Esophagus muscularis mucosa (tissue), 4 donors: Measurements from ENCODE around the gene HDLBP. TPM values are rescaled to one million over a fixed set of nuclear protein-coding genes. Genes with fewer than 3 reads are reported as not detected.
A peak's percentile ranks its signal among the peaks of the same experiment; 100 is the strongest.

Source experiments
- DNase-seq: peaks from one replicate; pipeline ENCODE4 v3.0.0-alpha.2; 2017; ENCODE audit errors: extremely low spot score
- H3K27ac ChIP-seq, 4 donors: fragments of 200-600 bp; sonication (generic); replicated peaks in 1 of 4; 1 replicate in 3 of 4; 2 replicates in 1 of 4; pipeline ENCODE4 v1.5.1; 2016 to 2019; ENCODE audit warnings: mild to moderate bottlenecking in 1 of 4
- H3K27me3 ChIP-seq, 4 donors: fragments of 200-600 bp; sonication (generic); one replicate each; pipeline versions ENCODE4 v1.5.1 to v1.6.0; 2016 to 2019
- H3K36me3 ChIP-seq, 4 donors: fragments of 200-600 bp; sonication (generic); one replicate each; pipeline ENCODE4 v1.5.1; 2016 to 2019
- H3K4me1 ChIP-seq, 4 donors: fragments of 200-600 bp; sonication (generic); one replicate each; pipeline ENCODE4 v1.5.1; 2016 to 2019
- H3K4me3 ChIP-seq, 4 donors: fragments of 200-600 bp; sonication (generic); 1 replicate in 2 of 4; 2 replicates in 2 of 4; pipeline ENCODE4 v1.5.1; 2016 to 2019; ENCODE audit warnings: mild to moderate bottlenecking in 4 of 4, moderate library complexity in 1 of 4
- H3K9me3 ChIP-seq, 4 donors: fragments of 200-600 bp; sonication (generic); 1 replicate in 3 of 4; 2 replicates in 1 of 4; pipeline ENCODE4 v1.5.1; 2016 to 2019
- EP300 ChIP-seq: sonication (generic); formaldehyde crosslinking; IDR thresholded peaks from one replicate; pipeline ENCODE4 v1.6.1; 2017; ENCODE audit warnings: antibody characterized with exemption
- POLR2A ChIP-seq: fragments of 450-650 bp; IDR thresholded peaks from one replicate; pipeline ENCODE4 v1.6.1; 2017; ENCODE audit warnings: antibody characterized with exemption, moderate library complexity, mild to moderate bottlenecking, low read depth
- POLR2AphosphoS5 ChIP-seq, 2 donors: sonication (generic); formaldehyde crosslinking; IDR thresholded peaks; one replicate each; pipeline ENCODE4 v1.6.1; 2017; ENCODE audit warnings: antibody characterized with exemption in 2 of 2
- WGBS: methylation state at CpG from one replicate; pipeline ENCODE4 v1.1.5; 2018; 5-methylcytosine and 5-hydroxymethylcytosine counted together
- intact Hi-C: fragments of 100-400 bp; cut with DNase I; formaldehyde crosslinking; loops from one replicate; pipeline ENCODE4 v1.15.1; 2023
- total RNA-seq, 4 donors: library from RNA; depleted of rRNA; stranded (reverse); fragments of >200 nt; gene quantifications; one replicate each; pipeline versions ENCODE4 v1.1.0 to v1.2.1, GENCODE V29; 2016
- TF ChIP-seq, protein P1 (sequence below), 3 experiments: fragments of 200-600 bp in 2 of 3; fragments of 450-650 bp in 1 of 3; sonication (generic) in 2 of 3; IDR thresholded peaks; one replicate each; pipeline ENCODE4 v1.5.1; 2017 to 2019; ENCODE audit warnings: antibody characterized with exemption in 3 of 3, mild to moderate bottlenecking in 2 of 3, moderate library complexity in 1 of 3

Gene HDLBP
- total RNA-seq, 4 donors from 2014 or later, result 263 to 479 (median 304) TPM

DNA sequence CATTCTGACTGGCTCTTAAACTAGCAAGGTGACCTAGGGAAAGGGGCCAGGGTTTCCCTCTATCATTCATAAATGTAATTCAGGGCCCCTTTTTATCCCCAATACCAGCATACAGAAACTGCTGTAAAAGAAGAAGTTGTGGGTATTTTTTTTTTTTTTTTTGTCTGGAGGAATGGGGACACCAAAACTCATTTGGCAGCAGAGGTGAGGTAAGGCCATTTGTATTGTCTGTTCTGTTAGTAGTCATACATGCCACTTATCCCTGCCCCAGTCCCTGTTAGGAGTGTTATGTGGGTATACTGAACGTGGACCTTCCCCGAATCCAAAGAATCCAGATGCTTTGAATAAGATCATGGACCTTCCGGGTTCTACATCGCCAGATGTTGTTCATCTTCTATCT, 1.9 kb upstream of the HDLBP start:
- TF ChIP-seq, protein P1, sequence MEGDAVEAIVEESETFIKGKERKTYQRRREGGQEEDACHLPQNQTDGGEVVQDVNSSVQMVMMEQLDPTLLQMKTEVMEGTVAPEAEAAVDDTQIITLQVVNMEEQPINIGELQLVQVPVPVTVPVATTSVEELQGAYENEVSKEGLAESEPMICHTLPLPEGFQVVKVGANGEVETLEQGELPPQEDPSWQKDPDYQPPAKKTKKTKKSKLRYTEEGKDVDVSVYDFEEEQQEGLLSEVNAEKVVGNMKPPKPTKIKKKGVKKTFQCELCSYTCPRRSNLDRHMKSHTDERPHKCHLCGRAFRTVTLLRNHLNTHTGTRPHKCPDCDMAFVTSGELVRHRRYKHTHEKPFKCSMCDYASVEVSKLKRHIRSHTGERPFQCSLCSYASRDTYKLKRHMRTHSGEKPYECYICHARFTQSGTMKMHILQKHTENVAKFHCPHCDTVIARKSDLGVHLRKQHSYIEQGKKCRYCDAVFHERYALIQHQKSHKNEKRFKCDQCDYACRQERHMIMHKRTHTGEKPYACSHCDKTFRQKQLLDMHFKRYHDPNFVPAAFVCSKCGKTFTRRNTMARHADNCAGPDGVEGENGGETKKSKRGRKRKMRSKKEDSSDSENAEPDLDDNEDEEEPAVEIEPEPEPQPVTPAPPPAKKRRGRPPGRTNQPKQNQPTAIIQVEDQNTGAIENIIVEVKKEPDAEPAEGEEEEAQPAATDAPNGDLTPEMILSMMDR (IDR thresholded peaks at IDR 0.05), result no peak
- TF ChIP-seq POLR2AphosphoS5 (IDR thresholded peaks at IDR 0.05) (no peak), POLR2A (no peak), EP300 (no peak)
- no peak for DNase-seq
- H3K4me3 ChIP-seq, result peak overlapping the region; percentile 84 to 93 (median 92)
- 43% methylated on average over 4 of the region's 4 CpGs for WGBS
- peak overlapping the region; percentile 94 to 99 (median 97) for H3K27ac ChIP-seq
- no peaks in the 10 kb centered on the region for H3K9me3 ChIP-seq
- H3K4me1 ChIP-seq, result peaks cover 57 to 82% (median 77%) of the 10 kb centered on the region in 4 donors
- H3K27me3 ChIP-seq, result no peaks in the 10 kb centered on the region
- H3K36me3 ChIP-seq, result no peaks in the 10 kb centered on the region
- intact Hi-C loops, result loop anchor here (2.0 to 5.0 kb wide), 2 partner anchors 40 to 47 kb away; partner anchors contain the start of gene FARP2

DNA sequence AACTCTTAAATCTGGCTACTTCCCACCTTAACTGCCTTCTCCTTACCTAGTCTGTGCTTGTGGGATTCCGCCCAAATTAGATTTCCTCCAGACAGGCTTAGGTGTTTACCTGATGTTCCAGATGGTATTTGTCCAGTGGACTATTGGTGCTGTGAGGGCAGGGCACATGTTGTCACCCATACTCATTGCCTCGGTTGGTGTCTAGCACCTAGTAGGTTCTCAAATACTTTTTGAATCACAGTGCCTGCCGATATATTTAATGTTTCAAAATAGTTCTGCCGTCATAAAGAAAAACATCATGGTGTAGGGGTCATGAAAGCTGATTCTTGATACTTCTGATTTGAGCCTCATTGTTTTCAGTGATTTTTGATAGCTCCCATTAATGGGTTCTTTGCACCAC, 1.4 kb upstream of the HDLBP start:
- intact Hi-C loops, result loop anchor here (2.0 to 5.0 kb wide), 2 partner anchors 40 to 46 kb away; partner anchors contain the start of gene FARP2
- peak overlapping the region; percentile 84 to 93 (median 92) for H3K4me3 ChIP-seq
- peaks cover 52 to 77% (median 74%) of the 10 kb centered on the region in 4 donors for H3K4me1 ChIP-seq
- H3K27ac ChIP-seq, result peak overlapping the region; percentile 94 to 99 (median 97)
- no peak for TF ChIP-seq POLR2A
- no peak for TF ChIP-seq POLR2AphosphoS5 (IDR thresholded peaks at IDR 0.05)
- TF ChIP-seq, protein P1 (IDR thresholded peaks at IDR 0.05), result no peak
- no peak for TF ChIP-seq EP300
- H3K27me3 ChIP-seq, result no peaks in the 10 kb centered on the region
- no peaks in the 10 kb centered on the region for H3K36me3 ChIP-seq
- 9% methylated on average over 4 of the region's 4 CpGs for WGBS
- DNase-seq, result no peak
- no peaks in the 10 kb centered on the region for H3K9me3 ChIP-seq

DNA sequence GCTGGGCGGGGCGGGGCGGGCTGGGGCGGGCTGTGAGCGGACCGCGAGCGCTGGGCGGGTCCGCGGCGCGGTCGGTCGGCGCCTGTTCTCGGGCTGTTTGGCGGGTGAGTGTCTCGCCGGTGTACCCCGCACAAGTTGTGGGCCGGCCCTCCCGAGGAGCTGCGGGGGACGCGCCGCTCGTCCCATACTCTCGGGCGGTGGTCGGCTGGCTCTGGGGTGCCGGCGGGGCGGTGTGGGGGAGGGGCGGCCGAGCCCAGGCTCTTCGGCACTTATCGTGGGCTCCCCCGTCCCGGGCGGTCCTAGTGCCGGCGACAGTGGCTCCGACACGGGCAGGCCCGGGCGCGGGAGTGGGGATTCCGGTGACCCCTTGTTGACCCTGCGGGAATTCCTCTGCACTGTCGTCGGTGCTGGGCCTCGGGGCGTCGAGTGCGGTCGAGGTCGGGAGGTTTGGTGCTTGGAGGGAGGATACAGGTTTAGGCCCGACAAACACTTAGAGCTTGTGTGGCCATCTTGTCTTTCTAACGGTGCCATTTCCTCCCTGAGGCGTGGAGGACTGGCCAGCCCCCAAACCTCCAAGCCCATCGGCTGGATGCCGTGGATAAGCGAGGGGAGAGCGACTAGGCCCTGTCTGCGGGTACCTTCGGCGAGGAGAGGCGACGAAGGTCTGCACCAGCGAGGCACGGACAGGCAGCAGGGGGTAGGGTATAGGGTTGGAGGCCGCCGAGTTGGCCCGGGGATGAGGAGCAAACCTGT, 583 bp upstream of the HDLBP start, which contains the start of gene SEPTIN2:
Gene SEPTIN2 (plus strand): TSS at position 47 of the 753 bp plus-strand sequence. CDS start 8,308 bp downstream, outside the sequence.
- Histone ChIP-seq H3K27me3 (no peaks in the 10 kb centered on the region), H3K36me3 (no peaks in the 10 kb centered on the region), H3K9me3 (no peaks in the 10 kb centered on the region), H3K4me3 (peak within 1 kb of the TSS; percentile 84 to 93 (median 92)), H3K4me1 (peaks cover 46 to 69% (median 68%) of the 10 kb centered on the region in 4 donors), H3K27ac (peak within 1 kb of the TSS; percentile 94 to 99 (median 97))
- peak; percentile 96 for DNase-seq
- intact Hi-C loops, result loop anchor here (2.0 to 5.0 kb wide), 2 partner anchors 41 to 45 kb away; partner anchors contain the start of gene FARP2
- 0% methylated on average over 24 of the region's 75 CpGs for WGBS
- peak; percentile 42 to 84 for TF ChIP-seq POLR2AphosphoS5 (IDR thresholded peaks at IDR 0.05)
- TF ChIP-seq, protein P1 (IDR thresholded peaks at IDR 0.05), result no peak
- TF ChIP-seq POLR2A, result peak; percentile 75

DNA sequence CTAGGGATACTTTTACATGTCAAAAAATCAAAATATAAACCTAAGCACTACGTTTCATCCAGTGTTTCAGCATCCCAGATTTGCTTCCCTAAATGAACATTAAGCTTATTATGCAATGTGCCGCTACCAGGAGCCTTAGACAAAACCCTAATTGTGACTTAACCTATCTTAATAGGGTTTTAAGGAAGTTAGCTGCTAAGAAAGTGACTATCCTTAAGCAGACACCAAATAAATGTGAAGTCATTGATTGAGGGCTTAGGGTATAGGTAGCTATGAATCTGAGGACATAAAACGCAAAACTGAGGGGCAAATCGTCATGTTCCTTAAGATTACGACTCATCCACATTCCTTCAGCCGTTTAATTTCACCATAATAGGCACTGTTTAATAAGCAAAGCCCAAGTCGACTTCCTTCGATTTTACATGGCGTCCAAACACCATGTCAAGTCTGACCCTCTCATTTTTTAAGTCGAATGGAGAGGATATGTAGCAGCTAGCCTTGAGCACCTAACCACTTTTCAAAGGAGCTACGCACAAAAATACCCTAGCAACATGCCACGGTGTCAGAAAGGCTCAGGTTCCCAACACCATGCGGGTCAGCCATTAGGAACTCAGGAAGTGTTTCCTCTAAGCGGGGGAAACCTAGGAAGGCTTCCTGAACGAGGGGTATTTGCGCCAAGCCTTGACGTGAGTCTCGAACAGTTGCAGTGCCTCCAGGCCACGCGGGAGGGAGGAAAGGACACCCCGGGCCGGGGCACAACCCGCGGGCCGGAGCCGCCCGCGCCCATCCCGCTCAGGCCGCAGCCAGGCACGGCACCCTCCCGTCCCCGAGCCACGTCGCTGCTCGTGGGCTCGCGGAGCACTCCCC, 1.0 kb downstream of the HDLBP start:
- Histone ChIP-seq H3K27ac (peak overlapping the region; percentile 94 to 99 (median 97)), H3K4me3 (peak overlapping the region; percentile 84 to 93 (median 92)), H3K4me1 (peaks cover 36 to 64% (median 55%) of the 10 kb centered on the region in 4 donors), H3K9me3 (no peaks in the 10 kb centered on the region), H3K27me3 (no peaks in the 10 kb centered on the region), H3K36me3 (no peaks in the 10 kb centered on the region)
- no peak for DNase-seq
- TF ChIP-seq, protein P1 (IDR thresholded peaks at IDR 0.05), result no peak
- TF ChIP-seq POLR2A (no peak), POLR2AphosphoS5 (IDR thresholded peaks at IDR 0.05) (no peak), EP300 (no peak)
- 7% methylated on average over 17 of the region's 38 CpGs for WGBS
- intact Hi-C loops, result loop anchor here (5.0 kb wide), 1 partner anchor 43 kb away; the partner anchor contains the start of gene FARP2
